Hepatic stellate cell (primary cell): ENCODE results near the gene ASB1.
"Not testable (repeated sequence)": the region's sequence is repeated elsewhere in the genome, so short reads cannot be mapped to it uniquely, and the experiment has no call there.

Experiments used
- DNase-seq: peaks from one replicate; pipeline ENCODE4 v3.0.0; 2011; ENCODE audit warnings: low spot score

The ASB1 gene

GRCh38 chr2:238404406-238405216 lies 22.1 kb upstream of the ASB1 start:
- no peak for DNase-seq

DNA sequence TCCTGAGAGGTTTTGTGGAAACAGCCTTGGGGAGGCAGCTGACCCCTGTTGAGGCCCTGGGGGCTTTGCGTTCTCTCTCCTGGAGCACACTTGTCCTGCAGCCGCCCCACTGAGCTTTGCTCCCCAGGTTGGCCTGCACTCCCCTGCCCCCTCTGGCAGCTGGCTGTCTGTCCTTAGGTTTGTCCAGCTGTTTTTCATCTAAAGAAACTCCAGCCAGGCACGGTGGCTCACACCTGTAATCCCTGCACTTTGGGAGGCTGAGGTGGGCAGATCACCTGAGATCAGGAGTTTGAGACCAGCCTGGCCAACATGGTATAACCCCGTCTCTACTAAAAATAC lies 21.5 kb upstream of the ASB1 start:
- not testable (repeated sequence) for DNase-seq

DNA sequence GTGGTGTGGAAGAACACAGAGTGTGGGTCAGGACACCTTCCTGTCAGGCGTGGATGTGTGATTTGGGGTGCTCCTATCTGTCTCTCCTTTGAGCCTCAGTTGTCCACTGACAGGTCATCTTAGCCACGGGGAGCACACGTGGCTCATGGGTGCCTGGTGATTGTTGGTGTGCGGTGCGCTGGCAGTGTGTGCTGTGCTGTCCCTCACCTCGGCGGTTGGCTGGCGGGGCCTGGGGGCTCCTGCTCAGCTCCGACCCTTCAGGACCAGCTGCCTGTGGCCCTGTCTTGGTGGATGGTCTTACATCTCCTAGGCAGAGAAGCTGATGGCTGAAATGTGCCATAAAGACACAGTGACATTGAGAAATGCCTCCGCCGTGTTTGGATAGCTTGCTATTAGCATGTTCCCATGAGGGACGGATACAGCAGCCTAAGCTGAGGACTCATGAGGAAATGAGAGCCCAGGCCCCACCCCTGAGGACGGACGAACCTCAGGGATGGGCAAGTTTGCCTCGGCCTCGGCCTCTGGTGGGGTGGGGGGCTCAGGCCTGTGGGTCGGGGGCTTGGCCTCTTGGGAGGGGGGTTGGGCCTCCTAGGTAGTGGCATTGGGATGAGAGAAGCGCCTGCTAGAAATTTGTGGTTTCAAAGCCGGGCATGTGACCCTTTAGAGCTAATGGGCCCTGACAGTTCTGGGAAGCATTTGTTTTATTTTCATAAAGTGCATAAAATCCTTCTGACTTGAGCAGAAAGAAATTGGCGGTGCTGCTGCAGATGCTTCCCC lies 20.3 kb upstream of the ASB1 start:
- no peak for DNase-seq

DNA sequence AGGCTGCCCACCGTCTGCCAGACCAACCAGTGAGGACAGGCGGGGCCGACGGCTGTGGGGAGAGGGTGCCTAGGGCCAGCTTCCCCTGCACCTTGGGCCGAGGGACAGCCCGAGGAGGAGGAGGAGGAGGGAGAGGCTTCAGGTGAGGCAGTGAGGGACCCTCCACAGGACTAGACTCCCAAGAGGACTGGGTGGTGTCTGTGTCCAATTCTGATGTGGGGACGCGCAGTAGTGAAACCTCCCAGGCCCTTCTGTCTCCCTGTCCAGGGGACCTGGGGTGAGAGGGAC lies 19.8 kb upstream of the ASB1 start:
- DNase-seq: no peak

DNA sequence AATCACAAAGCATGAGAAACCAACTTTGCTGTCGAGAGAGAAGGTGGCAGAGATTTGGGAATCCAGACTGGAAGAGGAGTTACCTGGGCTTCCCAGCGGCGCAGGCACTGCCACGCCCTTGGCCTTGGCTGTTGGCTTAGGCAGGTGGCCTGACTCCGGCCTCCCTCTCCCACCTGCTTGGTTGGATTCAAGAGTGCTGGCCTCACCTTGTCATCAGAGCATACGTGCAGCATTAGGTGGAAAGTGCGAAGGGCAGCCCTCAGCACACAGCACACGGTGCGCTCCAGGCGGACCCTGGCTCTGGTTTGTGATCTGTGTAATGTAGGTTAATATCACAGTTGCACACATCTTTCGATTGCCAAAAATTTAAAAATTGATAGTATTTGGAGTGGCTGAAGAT lies 19.2 kb upstream of the ASB1 start:
- no peak for DNase-seq

DNA sequence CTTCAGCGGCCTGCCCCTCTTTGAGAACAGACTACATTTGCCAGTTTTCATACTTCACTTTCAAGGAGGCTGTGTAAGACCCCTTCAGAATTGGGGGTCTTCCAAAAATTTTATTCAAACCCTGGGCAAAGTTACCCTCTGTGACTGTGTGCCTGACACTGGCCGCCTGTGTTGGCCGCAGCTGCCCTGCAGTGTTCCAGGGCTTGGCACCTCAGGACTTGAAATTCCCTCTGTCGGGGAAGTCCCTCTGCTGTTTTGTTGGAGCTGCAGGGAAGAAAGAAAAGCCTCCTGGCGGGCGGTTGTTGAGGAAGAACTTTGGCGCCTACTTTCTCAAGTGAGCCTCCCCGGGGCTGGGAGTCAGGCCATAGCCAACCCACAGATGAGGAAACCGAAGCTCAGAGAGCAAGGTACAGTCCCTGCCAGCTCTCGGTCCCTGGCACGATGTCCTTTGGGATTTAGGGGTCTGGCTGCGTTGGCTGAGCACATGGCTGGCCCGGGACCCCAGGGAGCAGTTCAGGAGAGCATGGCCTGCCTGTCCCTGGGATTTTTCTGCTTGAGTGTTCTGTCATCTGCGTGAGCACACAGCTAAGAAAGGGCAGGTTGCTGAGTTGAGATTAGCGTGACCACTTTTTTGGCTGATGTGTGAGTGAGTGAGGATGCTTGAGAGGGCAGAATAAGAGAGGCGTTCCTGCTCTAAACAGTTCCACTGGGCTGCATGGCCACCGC lies 17.9 kb upstream of the ASB1 start:
- DNase-seq: no peak

DNA sequence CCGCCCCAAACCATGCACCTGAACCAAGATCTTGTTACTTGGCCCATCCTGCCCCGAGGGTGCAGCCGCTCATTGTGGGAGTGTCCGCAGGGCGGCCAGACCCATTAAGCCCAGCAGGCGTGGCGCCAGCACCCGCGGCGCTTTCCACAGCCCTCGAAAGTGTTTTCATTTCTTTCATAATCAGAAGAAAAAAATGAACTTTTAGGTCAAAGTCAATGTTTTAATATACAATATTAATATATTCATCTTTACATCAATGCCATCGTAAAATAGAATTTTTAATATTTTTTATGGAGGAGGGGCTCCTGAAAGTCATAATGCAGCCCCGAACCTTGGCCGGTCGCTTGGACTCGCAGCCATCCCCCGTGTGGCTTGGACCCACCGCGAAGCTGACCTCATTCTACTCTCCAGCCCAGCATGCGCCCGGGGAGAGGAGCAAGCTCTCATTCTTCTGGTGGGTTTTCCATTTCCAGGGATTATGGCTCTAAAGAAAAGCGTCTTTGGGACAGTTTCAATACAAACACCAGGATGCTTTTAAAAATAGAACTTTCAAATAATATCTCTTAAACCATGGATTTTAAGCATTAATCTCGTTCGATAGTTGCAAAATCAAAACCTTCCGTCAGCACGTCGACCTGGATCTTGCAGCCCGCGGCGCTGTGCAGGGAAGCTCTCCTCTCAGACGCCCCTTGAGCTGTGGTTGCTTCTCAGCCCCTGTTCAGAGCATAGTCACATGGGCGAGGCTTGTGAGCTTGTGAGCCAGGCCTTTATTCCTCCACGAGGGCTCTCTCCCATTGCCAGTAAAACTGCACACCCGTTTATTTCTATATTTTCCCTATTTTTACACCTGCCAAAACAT lies 17.2 kb upstream of the ASB1 start:
- no peak for DNase-seq

DNA sequence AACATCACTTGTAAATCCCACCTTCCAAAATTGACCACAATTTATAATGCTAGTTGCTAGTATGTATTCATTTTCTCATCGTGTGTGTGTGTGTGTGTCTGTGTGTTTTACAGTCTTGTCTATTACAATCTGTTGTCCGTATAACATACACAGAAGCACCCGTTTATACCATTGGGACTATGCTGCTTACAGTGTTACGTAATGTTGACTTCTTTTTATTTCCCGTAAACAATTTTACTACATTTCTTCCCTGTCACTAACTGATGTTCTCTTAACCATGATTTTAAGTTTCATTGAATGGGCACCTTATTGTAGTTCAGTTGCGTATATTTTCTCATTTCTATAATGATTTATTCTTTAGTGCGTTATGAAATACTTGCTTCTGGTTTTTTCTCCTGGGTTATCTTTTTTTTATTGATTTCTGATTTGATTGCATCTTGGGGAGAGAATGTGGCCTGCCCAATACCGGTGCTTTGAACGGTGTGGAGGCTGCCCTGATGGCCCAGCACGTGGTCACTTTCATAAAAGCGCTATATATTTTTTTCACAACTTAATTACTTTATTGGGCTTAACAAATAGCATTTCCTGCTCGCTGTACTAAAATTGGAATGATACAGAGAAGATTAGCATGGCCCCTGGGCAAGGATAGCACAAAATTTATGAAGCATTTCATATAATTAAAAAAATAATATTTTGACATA lies 14.5 kb upstream of the ASB1 start:
- no peak for DNase-seq

DNA sequence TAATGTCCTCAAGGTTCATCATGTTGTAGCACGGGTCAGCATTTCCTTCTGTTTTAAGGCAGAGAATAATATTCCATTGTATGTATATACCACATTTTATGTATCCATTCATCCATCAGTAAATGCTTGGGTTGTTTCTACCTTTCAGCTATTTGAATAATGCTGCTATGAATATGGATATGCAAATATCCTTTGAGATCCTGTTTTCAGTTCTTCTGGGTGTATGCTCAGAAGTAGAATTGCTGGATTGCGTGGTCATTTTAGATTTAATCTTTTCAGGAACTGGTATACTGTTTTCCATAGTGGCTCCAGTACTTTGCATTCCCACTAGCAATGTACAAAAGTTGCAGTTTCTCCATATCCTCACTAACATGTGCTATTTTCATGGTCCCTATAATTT lies 13.4 kb upstream of the ASB1 start:
- DNase-seq: no peak

DNA sequence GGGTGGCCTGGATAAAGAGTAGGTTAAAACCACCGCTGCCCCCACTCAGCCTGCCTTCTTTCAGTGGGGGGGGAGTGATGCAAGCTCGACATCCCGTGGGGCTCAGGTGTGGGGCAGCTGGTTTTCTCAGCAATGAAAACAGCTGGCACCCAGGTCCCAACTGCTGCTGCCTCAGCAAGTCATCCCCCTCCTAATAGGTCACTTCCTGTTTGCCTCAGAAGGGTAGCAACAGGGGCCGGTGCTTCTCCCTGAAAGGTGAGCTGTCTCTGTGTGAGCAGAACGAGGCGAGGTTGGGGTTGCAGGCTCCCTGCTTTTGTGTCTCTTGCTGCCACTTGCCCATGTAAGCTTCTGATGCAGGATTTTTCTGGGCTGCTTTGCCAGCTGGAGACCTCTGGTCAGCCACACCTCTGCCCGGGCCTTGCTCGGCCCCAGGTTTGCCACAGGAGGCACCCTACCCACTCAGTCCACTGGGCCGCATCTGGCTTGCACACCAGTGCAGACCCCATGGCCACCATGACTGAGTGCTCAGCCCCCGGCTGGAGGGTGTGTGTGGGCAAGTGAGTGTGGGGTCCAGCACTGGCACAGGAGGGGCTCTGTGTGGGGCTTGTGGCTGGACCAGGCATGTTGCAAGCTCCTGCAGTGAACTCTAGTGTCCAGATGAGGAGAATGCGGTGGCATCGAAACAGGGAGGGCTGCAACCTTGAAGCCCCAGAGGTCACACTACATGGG lies 11.5 kb upstream of the ASB1 start:
- DNase-seq: no peak

DNA sequence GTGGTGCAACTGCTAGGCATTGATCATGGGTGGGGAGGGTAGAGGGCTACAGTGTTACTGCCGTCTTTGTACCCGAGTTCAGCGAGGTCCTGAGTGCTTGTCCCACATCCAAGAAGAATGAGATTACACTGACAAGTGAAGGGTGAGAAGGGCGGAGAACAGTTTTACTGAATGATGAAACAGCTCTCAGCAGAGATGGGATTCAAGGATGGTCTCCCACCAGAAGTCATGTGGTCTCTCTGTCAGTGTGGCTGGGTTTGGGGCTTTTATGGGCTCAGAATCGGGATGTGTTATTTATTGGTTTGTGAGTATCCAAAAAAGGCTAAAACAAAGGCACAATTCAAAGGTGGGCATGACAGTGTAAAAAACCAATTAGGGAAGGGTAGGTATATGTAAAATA lies 10.8 kb upstream of the ASB1 start:
- no peak for DNase-seq

DNA sequence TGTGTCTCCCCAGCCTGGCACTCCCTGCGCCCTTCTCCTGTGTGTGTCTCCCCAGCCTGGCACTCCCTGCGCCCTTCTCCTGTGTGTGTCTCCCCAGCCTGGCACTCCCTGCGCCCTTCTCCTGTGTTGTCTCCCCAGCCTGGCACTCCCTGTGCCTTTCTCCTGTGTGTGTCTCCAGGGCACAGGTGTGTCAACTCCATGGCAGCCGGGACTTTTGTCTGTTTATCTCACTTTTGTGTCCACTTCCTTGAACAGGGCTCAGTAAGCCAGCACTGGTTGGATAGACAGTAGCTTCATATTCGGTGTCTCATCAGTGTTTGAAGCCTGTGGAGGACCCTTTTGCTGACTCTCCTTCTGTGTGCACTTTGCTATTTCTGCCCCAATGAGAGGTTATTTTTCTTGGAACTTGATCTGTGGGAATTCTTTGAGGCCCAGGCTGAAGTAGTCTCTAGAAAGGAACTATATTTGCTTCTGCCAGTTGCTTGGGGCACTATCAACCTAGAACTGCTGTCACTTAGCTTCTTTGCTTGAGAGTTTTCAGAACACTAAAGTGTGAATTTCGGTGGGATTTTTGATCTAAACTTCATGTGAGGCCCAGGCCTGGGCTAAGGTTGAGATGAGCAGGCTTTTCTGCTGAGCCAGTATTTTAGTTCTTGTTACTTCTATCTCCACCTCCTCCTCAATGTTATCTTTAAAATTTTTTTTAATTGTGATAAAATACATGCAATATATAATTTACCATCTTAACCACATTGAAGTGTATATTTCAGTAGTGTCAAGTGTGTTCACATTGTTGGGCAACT lies 8.3 kb upstream of the ASB1 start:
- DNase-seq: no peak

- DNase-seq: no peak
These were observed 7.7 kb upstream of the ASB1 start for GRCh38 chr2:238418999-238419546.

- DNase-seq: no peak
These were observed 6.3 kb upstream of the ASB1 start for GRCh38 chr2:238420442-238420841.

DNA sequence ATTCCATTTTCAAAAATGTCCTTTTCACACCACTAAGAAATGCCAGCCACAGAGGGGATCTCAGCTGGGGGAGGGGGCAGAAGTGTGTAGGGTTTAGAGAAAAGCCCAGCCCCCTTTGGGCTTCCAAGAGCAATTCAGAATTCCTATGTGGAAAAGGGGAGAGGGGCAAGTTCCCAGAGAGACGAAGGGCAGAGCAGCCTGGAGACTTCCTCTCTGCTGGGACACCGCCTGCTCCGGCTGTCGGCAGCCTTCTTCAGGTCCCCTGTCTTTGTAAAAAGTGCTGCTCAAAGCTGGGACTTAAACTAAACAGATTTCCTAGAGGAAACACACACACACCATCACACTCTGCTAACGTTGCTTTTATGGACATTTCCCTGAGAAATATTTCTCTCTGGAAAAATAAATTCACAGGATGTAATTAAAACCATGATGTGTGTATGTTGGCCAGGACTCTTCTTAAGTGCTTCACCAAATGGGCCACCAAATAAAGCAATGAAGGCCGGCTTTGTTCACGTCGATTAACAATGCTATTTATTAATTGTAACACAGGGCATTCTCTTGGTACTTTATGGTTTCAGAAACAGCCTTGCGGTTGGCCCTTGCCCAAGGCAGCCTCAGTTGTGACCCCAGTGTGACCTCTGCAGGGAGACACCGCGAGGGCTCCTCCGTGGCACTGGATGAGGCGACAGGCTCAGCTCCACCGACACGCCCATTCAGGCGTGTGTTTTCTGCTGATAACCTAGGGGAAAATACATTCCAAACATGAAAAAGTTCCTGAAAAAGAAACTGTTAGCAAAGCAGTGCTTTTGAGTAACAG lies 5.6 kb upstream of the ASB1 start:
- no peak for DNase-seq

DNA sequence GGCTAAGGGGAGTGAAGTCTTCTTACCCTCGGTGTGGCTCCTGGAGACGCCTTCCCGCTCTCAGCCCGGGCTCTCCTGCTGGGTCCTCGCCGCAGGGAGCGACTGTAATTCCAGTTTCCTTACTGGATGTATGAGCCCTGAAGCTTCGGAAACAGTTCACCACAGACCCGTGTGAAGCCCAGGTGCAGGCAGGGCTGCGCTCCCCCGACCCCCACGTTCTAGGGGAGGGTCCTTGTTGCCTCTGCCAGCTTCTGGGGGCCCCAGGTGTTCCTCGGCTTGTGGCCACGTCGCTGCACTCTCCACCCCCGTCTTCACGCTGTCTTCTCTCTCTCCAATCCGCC lies 5.1 kb upstream of the ASB1 start:
- no peak for DNase-seq

DNA sequence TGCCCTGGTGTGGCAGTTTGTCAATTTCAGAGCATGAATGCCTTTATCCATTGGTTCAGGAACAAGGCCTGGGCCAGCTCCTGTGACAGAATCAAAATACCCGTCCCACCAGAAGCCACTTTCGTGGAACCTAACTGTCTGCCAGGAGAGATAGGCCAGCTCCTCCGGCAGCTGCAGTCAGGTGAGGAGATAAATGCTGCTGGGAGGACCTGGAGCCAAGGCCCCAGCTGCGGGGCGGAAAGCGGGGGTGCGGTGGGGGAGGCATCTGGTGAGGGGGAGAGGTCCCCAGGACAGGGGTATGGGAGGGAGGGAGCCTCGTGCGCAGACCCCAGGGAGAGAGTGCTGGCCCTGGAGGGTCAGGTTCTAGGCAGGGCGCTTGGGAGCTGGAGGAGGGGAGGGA lies 4.4 kb upstream of the ASB1 start:
- no peak for DNase-seq

DNA sequence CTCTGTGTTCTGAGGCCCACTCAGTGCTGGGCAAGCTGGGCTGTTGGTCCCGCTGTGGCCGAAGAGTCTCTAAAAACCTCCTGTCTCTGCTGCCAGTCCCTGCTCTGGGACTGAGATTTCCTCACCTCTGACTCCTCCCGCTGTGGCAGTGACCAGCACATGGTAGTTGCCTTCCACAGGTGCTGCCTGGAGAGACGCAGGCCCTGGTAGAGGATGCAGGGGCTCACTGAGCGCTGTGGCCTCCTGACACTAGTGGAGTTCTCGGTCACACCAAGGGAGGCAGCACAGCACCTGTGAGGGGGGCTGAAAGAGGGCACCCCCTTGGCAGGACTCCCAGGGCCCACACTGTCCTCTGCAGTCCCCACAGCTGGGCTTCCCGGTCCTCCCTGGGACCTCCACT lies 3.8 kb upstream of the ASB1 start:
- no peak for DNase-seq
